ENCODE data around the gene ANKK1.

GRCh38 chr11:113373981-113374560 is 13.5 kb upstream of the ANKK1 start:
- TF ChIP-seq CTCF (IDR thresholded peaks at IDR 0.05; ENCODE audit: low read depth, low read length, poor library complexity, severe bottlenecking) (no peak), EZH2phosphoT487 (IDR thresholded peaks at IDR 0.05; ENCODE audit: borderline replicate concordance, low read length) (no peak)
